SU-DHL-6 (cell line): Measurements from ENCODE around the gene FRMPD2.

Experiments
- H2AFZ ChIP-seq: fragments of 200-600 bp; sonication (generic); 2 replicates; pipeline ENCODE4 v1.6.1; 2014; ENCODE audit warnings: low read depth, mild to moderate bottlenecking, moderate library complexity, mixed read lengths, antibody characterized with exemption, low read length; ENCODE audit not compliant: severe bottlenecking
- H3F3A ChIP-seq: fragments of 200-600 bp; shearing (Covaris generic); 2 replicates; pipeline ENCODE4 v1.6.0; 2016; ENCODE audit warnings: antibody characterized with exemption, mild to moderate bottlenecking; ENCODE audit not compliant: insufficient read depth
- H3K27ac ChIP-seq: fragments of 200-600 bp; sonication (generic); 2 replicates; pipeline ENCODE4 v1.5.1; 2016; ENCODE audit warnings: low read depth, mild to moderate bottlenecking, low read length, moderate library complexity, mixed read lengths
- H3K27me3 ChIP-seq: fragments of 200-600 bp; sonication (generic), shearing (Covaris generic); 2 replicates; pipeline ENCODE4 v1.6.0; 2014; ENCODE audit warnings: mild to moderate bottlenecking, low read length
- H3K36me3 ChIP-seq: fragments of 200-600 bp; sonication (generic); 2 replicates; pipeline ENCODE4 v1.6.1; 2014; ENCODE audit warnings: mild to moderate bottlenecking, low read length, mixed read lengths
- H3K4me2 ChIP-seq: fragments of 300-600, 200-600 bp; shearing (Covaris generic), sonication (generic); 2 replicates; pipeline ENCODE4 v1.6.0; 2014; ENCODE audit warnings: low read length, low read depth, mild to moderate bottlenecking; ENCODE audit not compliant: poor library complexity, severe bottlenecking
- H3K4me3 ChIP-seq: fragments of 200-600 bp; sonication (generic); 2 replicates; pipeline ENCODE4 v1.5.1; 2014; ENCODE audit warnings: antibody characterized with exemption, low read length, mild to moderate bottlenecking, mixed read lengths; ENCODE audit not compliant: insufficient read depth, poor library complexity, severe bottlenecking
- H3K79me2 ChIP-seq: fragments of 200-600 bp; sonication (generic); 2 replicates; pipeline ENCODE4 v1.6.1; 2014; ENCODE audit warnings: mild to moderate bottlenecking, low read length, moderate library complexity; ENCODE audit not compliant: insufficient read depth
- H3K9ac ChIP-seq: fragments of 200-600 bp; sonication (generic); 2 replicates; pipeline ENCODE4 v1.7.0; 2014; ENCODE audit warnings: mild to moderate bottlenecking, low read length
- H3K9me2 ChIP-seq: fragments of 200-600 bp; sonication (generic); replicated peaks from 2 replicates; pipeline ENCODE4 v1.6.1; 2014; ENCODE audit warnings: low read length; ENCODE audit not compliant: insufficient read depth
- H3K9me3 ChIP-seq: fragments of 200-600 bp; sonication (generic); 2 replicates; pipeline ENCODE4 v1.6.1; 2014; ENCODE audit warnings: low read length, mixed read lengths; ENCODE audit not compliant: insufficient read depth
- H4K20me1 ChIP-seq: fragments of 200-600 bp; sonication (generic); 2 replicates; pipeline ENCODE4 v1.6.1; 2014; ENCODE audit warnings: low read depth, mild to moderate bottlenecking, antibody characterized with exemption, low read length, moderate library complexity, mixed read lengths
- EZH2phosphoT487 ChIP-seq: fragments of 200-600 bp; sonication (generic), shearing (Covaris generic); conservative IDR thresholded peaks from 2 replicates; pipeline ENCODE4 v1.6.1; 2018; ENCODE audit warnings: mild to moderate bottlenecking, antibody characterized with exemption, low read length, moderate library complexity, mixed read lengths
- TF ChIP-seq, protein P1 (sequence below): fragments of 200-600 bp; sonication (generic); IDR thresholded peaks from one replicate; pipeline ENCODE4 v1.5.1; 2017; ENCODE audit warnings: antibody characterized with exemption, mild to moderate bottlenecking, low read length, moderate library complexity; ENCODE audit not compliant: insufficient read depth, poor library complexity, severe bottlenecking

The FRMPD2 gene

DNA sequence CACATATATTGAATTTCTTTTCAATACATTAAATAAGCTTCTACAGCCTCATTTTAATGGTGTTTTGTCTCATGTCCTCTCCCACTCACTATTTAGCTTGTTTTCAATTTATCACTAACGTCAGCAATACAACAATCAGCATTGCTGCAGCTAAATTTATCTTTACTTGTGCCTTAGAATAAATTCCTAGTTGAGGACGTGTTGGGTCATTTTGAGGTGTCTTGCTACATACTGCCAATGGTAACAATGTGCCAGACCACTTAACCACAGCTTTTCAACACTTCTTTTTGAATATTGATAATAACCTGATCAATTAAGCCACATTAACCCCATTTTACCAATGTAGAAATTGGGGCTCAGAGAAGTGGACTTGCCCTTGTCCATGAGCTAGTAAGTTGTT, 26.0 kb downstream of the FRMPD2 start:
- no peaks in the 10 kb centered on the region for H3K9me2 ChIP-seq
- H4K20me1 ChIP-seq, result no peaks in the 10 kb centered on the region
- no peak overlapping the region for H3K4me2 ChIP-seq
- no peaks in the 10 kb centered on the region for H3K9me3 ChIP-seq
- no peaks in the 10 kb centered on the region for H3K79me2 ChIP-seq
- TF ChIP-seq, protein P1, sequence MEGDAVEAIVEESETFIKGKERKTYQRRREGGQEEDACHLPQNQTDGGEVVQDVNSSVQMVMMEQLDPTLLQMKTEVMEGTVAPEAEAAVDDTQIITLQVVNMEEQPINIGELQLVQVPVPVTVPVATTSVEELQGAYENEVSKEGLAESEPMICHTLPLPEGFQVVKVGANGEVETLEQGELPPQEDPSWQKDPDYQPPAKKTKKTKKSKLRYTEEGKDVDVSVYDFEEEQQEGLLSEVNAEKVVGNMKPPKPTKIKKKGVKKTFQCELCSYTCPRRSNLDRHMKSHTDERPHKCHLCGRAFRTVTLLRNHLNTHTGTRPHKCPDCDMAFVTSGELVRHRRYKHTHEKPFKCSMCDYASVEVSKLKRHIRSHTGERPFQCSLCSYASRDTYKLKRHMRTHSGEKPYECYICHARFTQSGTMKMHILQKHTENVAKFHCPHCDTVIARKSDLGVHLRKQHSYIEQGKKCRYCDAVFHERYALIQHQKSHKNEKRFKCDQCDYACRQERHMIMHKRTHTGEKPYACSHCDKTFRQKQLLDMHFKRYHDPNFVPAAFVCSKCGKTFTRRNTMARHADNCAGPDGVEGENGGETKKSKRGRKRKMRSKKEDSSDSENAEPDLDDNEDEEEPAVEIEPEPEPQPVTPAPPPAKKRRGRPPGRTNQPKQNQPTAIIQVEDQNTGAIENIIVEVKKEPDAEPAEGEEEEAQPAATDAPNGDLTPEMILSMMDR, result no peak
- no peak for TF ChIP-seq EZH2phosphoT487
- H3K4me3 ChIP-seq, result no peak overlapping the region
- no peak overlapping the region for H3K27ac ChIP-seq
- H3F3A ChIP-seq, result no peaks in the 10 kb centered on the region
- H3K27me3 ChIP-seq, result no peaks in the 10 kb centered on the region
- H2AFZ ChIP-seq, result no peak overlapping the region
- H3K9ac ChIP-seq, result no peak overlapping the region
- H3K36me3 ChIP-seq, result no peaks in the 10 kb centered on the region

DNA sequence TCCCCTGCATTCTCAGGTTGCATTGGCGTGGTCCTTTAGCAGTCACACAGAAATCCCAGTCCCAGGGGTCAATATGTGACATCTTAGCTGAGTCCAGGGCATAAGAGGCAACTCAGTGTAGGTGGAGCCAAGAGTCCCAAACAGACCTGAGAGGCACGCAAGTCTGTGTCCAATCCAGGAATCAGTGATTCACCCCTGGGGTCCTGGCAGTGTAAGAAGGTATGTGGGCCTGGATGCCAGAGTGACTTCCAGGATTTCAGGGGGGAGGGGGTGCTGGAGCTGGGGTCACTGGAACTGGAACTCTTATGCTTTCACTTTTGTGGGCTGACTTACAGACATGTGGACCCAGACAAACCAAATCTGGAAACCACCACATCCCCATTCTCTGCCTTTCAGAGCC, 26.8 kb downstream of the FRMPD2 start:
- no peaks in the 10 kb centered on the region for H3K9me3 ChIP-seq
- TF ChIP-seq, protein P1, result no peak
- no peak for TF ChIP-seq EZH2phosphoT487
- H3K4me2 ChIP-seq, result no peak overlapping the region
- no peak overlapping the region for H3K27ac ChIP-seq
- no peaks in the 10 kb centered on the region for H4K20me1 ChIP-seq
- no peaks in the 10 kb centered on the region for H3K27me3 ChIP-seq
- H3K9me2 ChIP-seq, result no peaks in the 10 kb centered on the region
- H3K36me3 ChIP-seq, result no peaks in the 10 kb centered on the region
- no peaks in the 10 kb centered on the region for H3F3A ChIP-seq
- no peak overlapping the region for H2AFZ ChIP-seq
- H3K9ac ChIP-seq, result no peak overlapping the region
- H3K4me3 ChIP-seq, result no peak overlapping the region
- H3K79me2 ChIP-seq, result no peaks in the 10 kb centered on the region

DNA sequence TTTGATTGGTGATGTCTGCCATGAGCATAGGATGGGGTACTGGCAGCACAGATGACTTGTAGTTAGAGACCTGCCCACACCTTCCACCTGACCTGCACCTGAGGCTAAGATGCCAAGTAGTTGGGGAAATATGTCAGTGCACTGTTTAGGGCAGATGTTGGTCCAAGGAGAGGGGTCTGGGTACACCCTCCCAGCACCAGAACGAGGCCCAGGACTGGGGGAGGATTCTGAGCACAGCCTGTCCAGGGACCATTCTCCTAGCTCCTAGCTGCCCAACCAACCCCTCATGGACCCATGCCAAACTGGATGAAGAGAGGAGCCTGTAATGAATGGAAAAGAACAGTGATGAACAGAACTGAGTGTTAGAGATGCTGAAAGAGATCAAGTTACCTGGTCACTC, 28.0 kb downstream of the FRMPD2 start:
- no peak overlapping the region for H3K27ac ChIP-seq
- H3K79me2 ChIP-seq, result no peaks in the 10 kb centered on the region
- H2AFZ ChIP-seq, result no peak overlapping the region
- no peak overlapping the region for H3K9ac ChIP-seq
- no peak overlapping the region for H3K4me3 ChIP-seq
- H3F3A ChIP-seq, result no peaks in the 10 kb centered on the region
- H3K36me3 ChIP-seq, result no peaks in the 10 kb centered on the region
- H3K27me3 ChIP-seq, result no peaks in the 10 kb centered on the region
- no peaks in the 10 kb centered on the region for H4K20me1 ChIP-seq
- H3K4me2 ChIP-seq, result no peak overlapping the region
- TF ChIP-seq, protein P1, result no peak
- no peak for TF ChIP-seq EZH2phosphoT487
- H3K9me2 ChIP-seq, result no peaks in the 10 kb centered on the region
- no peaks in the 10 kb centered on the region for H3K9me3 ChIP-seq
